Endometrial microvascular endothelial cells (primary cell): ENCODE data around the gene MUC6. TPM values are rescaled to one million over a fixed set of nuclear protein-coding genes. Genes with fewer than 3 reads are reported as not detected.

Experiments used
- in situ Hi-C: cut with HindIII; loops from 2 replicates; pipeline ENCODE4 v1.10.0; 2017; ENCODE audit warnings: low sequenced_read_pairs, low pct_unique_long_range_greater_than_20kb; ENCODE audit errors: inconsistent ontology term
- total RNA-seq: library from RNA; depleted of rRNA; stranded (reverse); fragments of >200 nt; gene quantifications from one replicate; pipeline ENCODE4 v1.2.3, GENCODE V29; 2015; ENCODE audit errors: inconsistent ontology term

MUC6 gene
- total RNA-seq, 1 donor from 2014 or later: not detected

GRCh38 chr11:1031121-1031899 lies 5.2 kb downstream of the MUC6 start:
- in situ Hi-C loops: no loop called here

GRCh38 chr11:1030556-1030955 lies 6.0 kb downstream of the MUC6 start:
- in situ Hi-C loops: no loop called here

DNA sequence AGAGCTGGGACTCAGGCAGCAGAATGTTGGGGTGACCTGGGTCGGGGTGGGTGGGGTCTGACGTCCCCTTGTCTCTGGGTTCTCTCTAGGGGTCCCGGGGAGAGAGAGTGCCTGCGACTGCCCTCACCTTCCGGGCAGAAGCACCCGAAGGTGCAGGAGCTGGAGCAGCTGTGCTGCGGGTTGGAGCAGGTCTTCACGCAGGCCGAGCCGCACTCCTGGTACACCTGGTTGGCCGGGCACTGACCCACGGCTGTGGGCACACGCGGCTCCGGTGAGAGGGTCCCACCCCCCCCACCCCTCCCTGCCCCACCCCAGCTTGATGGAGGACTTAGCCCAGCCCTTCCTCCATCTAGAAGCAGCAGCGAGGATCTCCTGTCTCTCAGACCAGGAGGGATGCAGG lies 6.4 kb downstream of the MUC6 start:
- in situ Hi-C loops: no loop called here

DNA sequence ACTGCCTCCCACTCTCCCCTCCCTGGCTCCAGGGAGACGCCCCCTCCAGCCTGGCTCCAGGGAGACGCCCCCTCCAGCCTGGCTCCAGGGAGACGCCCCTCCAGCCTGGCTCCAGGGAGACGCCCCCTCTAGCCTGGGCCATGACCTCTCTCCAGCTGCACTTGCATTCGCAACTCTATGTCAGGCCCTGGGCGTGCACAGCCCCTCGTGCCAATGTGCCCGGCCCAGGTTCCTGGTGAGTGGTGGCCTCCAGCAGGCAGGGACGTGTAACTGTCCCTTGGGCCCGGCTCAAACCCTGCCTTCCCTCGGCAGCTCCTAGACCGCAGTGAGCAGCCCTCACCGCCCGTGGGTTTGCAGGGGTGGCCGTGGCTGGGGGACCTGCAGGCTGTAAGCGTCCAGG lies 6.9 kb downstream of the MUC6 start:
- in situ Hi-C loops: no loop called here

DNA sequence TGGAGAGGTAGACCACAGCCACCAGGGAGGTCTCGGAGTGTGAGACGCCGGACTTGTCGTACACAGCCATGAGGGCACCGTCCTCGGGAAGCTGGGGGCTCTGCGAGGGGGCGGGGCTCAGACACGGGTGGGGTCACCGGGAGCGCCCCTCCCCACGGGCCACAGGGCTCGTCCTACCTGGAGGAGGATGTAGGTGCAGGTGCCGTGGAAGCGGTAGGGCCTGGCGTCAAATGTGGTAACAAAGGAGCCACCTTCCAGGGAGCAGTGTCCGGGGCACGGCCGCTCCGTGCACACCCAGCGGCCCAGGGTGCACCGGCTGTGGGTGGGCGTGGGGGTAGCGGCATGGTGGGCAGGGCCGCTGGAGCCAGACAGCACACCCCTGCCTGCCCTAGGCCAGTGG lies 7.5 kb downstream of the MUC6 start:
- in situ Hi-C loops: no loop called here

DNA sequence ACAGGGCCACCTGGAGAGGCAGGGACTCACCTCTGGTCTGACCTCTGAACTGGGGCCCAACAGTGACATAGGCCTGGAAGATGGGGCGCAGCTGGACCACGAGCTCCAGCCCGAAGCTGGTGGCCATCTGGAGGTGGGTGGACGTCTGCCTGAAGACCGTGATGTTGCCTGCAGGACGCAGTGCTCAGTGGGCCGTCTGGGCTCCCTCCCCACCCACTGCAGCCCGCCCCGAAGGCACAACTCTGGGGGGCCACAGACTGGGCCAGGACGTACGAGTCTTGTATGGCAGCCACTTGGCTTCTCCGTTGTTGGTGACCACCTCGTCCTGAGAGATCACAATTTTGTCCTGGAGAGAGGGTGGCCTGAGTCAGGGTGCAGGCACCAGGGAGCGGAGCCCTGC lies 7.9 kb downstream of the MUC6 start:
- in situ Hi-C loops: no loop called here

- in situ Hi-C loops: no loop called here
Measured at GRCh38 chr11:1028291-1028540, 8.3 kb downstream of the MUC6 start.

DNA sequence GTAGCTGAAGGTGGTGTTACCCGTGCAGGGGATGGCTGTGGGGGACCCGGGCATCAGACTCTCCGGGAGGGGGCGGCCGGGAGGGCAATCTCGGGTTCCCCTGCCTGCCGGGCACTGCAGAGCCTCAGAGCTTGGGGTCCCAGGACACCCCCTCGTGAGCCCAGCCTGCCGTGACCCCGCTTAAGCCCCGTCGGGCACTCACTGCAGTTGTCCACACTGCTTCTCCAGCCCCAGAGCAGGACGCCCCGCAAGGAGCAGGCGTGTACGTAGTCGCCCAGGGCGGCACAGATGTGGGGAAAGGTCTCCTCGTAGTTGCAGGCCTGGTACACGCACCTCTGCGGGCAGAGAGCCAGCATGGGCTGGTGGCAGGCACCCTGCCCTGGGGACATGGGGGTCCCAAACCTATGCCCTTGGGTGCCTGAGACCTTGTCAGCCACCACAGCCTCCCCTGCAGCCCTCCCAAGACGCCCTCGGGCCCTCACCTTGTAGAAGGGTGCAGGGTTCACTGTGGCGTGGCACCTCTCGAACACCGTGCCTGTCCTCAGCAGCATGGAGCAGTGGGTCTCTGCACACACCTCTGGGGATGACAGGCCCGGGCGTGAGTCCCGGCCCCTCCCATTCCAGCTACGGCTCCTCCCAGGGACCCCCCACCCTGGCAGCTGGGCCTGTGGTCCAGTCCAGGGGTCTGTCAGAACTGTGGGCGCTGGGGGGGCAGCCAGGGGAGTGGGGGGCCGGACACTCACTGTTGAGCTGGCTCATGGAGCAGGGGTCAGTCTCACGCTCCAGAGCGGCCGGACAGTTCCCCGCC lies 8.8 kb downstream of the MUC6 start:
- in situ Hi-C loops: no loop called here

DNA sequence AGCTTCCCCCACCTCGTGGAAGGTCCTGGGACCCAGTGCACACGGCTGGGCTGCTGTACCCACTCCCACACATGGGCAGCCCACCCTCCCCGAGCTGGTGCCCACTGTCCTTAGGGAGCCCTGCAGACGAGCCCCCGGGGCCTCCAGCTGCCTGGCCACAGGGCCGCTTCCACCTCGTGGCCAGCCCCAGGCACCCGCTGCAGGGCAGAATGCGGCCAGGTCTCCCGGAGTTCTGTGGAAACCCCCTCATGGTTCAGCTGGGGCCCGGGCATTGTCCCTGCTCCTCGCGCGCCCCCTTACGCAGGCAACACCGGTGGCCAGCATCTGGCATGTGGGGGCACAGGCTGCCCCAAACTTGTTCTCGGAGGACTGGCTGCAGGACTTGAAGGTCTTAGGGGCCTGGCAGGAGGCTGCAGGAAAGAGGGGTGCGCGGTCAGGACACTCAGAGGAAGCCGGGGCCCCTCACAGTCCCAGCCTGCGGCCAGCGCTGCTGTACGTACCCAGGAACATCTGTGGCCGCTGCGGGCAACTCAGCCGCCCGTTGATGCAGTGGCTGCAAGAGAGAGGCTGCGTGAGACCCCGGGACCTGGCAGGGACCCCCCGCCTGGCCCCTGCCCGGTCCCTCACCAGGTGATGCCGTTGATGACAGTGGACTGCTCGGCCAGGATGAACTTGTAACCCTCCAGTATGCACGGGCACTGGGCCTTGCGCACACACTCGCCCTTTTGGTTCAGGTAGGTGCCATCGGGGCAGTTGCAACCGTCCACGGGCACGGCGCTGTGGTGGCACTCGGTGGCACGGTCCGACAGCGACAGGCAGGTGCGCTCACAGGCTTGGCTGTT lies 9.7 kb downstream of the MUC6 start:
- in situ Hi-C loops: no loop called here

DNA sequence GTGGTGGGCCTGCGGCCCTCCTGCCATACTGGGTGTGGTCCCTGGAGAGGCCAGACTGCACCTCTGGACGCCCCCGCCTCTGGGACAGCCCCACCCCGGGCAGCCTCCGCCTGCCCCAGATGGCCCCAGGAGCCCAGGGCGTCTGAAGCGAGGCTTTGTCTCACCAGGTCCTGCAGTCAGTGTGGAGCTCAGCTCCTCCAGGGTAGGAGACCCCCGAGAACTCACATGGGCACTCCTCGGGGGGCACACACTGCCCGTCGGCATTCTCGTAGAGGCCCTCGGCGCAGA lies 10.4 kb downstream of the MUC6 start:
- in situ Hi-C loops: no loop called here

- in situ Hi-C loops: no loop called here
Measured at GRCh38 chr11:1025410-1026162, 10.9 kb downstream of the MUC6 start.

GRCh38 chr11:1024597-1025409 lies 11.7 kb downstream of the MUC6 start:
- in situ Hi-C loops: no loop called here

DNA sequence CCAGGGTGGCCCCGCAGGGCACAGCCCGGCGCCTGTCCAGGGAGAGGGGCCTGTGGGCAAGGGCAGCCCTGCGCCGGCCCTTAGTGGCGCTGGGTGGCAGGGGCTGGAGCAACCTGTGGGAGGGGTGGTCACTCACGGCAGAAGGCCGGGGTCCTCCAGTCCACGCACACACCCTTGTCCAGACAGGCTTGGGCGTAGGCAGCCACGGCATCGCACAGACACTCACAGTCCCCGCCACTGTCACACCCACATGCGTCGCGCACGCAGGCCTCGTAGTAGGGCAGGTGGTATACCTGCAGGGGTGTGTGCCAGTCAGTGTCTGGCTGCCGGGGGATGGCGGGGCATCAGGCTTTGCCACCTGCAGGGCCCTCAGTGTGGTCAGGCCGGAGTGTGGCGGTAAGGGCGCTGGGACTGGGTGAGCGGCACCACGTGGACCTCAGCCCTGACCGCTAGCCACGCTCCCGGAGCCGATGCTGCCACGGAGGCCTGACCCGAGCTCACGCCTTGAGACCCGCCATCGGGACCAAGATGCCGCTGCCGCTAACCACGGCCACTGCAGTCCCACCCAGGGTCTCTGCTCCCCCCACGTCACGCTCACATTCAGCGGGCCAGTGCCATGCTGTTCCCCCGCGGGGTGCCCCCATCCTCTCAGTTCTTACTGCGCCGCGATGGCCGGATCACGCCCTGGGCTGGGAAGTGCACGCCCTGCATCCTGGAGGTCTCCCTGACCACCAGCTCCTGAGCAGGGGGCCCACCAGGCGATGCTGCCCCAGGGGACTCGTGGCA lies 12.5 kb downstream of the MUC6 start:
- in situ Hi-C loops: no loop called here

GRCh38 chr11:1022908-1023810 lies 13.4 kb downstream of the MUC6 start:
- in situ Hi-C loops: no loop called here

DNA sequence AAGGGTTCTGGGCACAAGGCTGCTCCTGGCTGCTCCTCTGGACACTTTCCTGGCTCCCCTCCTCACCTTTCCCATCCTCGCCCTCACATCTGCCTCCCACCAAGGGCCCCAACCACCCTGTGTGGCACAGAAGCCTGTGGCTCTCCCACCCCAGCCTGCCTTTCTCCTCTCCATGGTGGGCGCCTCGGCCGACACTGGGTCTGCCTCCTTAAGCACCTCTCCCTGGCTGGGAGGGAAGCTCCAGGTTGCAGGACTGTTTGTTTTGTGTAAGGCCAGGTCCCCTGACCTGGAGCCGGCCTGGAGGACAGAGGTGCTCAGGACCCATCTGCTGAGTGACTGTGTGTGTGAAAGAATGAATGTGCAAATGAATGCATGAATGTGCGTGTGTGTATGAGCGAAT lies 14.1 kb downstream of the MUC6 start:
- in situ Hi-C loops: no loop called here

GRCh38 chr11:1020211-1020905 lies 16.2 kb downstream of the MUC6 start:
- in situ Hi-C loops: no loop called here
